Progenitor cell of endocrine pancreas (in vitro differentiated cells): ENCODE data around the gene KIF18B. TPM values are rescaled to one million over a fixed set of nuclear protein-coding genes. Genes with fewer than 3 reads are reported as not detected.
A peak's percentile ranks its signal among the peaks of the same experiment; 100 is the strongest.

Source experiments
- DNase-seq: peaks from one replicate; pipeline ENCODE4 v3.0.0; 2021; ENCODE audit warnings: low spot score; ENCODE audit not compliant: unreplicated experiment
- H3K27ac Mint-ChIP-seq: 2 replicates; pipeline ENCODE4 v1.8.0; 2021; ENCODE audit warnings: mild to moderate bottlenecking, moderate library complexity, mixed read lengths
- H3K27me3 Mint-ChIP-seq: 2 replicates; pipeline ENCODE4 v1.8.0; 2021; ENCODE audit warnings: mixed read lengths
- H3K36me3 Mint-ChIP-seq: 2 replicates; pipeline ENCODE4 v1.8.0; 2022; ENCODE audit warnings: mixed read lengths; ENCODE audit not compliant: insufficient read depth
- H3K4me1 Mint-ChIP-seq: 2 replicates; pipeline ENCODE4 v1.8.0; 2021; ENCODE audit warnings: low read depth, mixed read lengths
- H3K4me3 Mint-ChIP-seq: 2 replicates; pipeline ENCODE4 v1.8.0; 2021; ENCODE audit warnings: low read depth, mild to moderate bottlenecking, moderate library complexity, mixed read lengths
- H3K9me3 Mint-ChIP-seq: 2 replicates; pipeline ENCODE4 v1.8.0; 2021; ENCODE audit warnings: low read depth, mixed read lengths
- total RNA-seq: library from RNA; stranded (reverse); gene quantifications from 2 replicates; pipeline ENCODE4 v1.2.1, GENCODE V29; 2021
- TF ChIP-seq, protein P1 (sequence below): fragments of 200-600 bp; sonication (generic); IDR thresholded peaks from one replicate; pipeline ENCODE4 v1.5.0; 2021; ENCODE audit warnings: antibody characterized with exemption, mild to moderate bottlenecking; ENCODE audit not compliant: unreplicated experiment

The KIF18B gene
- total RNA-seq, 1 donor from 2014 or later: 27.7 TPM

- DNase-seq: no peak
- H3K36me3 Mint-ChIP-seq: no peaks in the 10 kb centered on the region
- TF ChIP-seq, protein P1, sequence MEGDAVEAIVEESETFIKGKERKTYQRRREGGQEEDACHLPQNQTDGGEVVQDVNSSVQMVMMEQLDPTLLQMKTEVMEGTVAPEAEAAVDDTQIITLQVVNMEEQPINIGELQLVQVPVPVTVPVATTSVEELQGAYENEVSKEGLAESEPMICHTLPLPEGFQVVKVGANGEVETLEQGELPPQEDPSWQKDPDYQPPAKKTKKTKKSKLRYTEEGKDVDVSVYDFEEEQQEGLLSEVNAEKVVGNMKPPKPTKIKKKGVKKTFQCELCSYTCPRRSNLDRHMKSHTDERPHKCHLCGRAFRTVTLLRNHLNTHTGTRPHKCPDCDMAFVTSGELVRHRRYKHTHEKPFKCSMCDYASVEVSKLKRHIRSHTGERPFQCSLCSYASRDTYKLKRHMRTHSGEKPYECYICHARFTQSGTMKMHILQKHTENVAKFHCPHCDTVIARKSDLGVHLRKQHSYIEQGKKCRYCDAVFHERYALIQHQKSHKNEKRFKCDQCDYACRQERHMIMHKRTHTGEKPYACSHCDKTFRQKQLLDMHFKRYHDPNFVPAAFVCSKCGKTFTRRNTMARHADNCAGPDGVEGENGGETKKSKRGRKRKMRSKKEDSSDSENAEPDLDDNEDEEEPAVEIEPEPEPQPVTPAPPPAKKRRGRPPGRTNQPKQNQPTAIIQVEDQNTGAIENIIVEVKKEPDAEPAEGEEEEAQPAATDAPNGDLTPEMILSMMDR: no peak
- H3K4me1 Mint-ChIP-seq: no peaks in the 10 kb centered on the region
- H3K27ac Mint-ChIP-seq: no peak overlapping the region
- peaks cover 32% of the 10 kb centered on the region for H3K27me3 Mint-ChIP-seq
- no peak overlapping the region for H3K4me3 Mint-ChIP-seq
- H3K9me3 Mint-ChIP-seq: no peaks in the 10 kb centered on the region
Measured at GRCh38 chr17:44906763-44907728, 40.5 kb downstream of the KIF18B start.

GRCh38 chr17:44906010-44906646 lies 41.4 kb downstream of the KIF18B start:
- Mint-ChIP-seq H3K9me3 (no peaks in the 10 kb centered on the region), H3K36me3 (no peaks in the 10 kb centered on the region), H3K27ac (peak overlapping the region; percentile 50), H3K27me3 (peaks cover 28% of the 10 kb centered on the region), H3K4me1 (no peaks in the 10 kb centered on the region), H3K4me3 (no peak overlapping the region)
- TF ChIP-seq, protein P1: no peak
- DNase-seq: no peak

DNA sequence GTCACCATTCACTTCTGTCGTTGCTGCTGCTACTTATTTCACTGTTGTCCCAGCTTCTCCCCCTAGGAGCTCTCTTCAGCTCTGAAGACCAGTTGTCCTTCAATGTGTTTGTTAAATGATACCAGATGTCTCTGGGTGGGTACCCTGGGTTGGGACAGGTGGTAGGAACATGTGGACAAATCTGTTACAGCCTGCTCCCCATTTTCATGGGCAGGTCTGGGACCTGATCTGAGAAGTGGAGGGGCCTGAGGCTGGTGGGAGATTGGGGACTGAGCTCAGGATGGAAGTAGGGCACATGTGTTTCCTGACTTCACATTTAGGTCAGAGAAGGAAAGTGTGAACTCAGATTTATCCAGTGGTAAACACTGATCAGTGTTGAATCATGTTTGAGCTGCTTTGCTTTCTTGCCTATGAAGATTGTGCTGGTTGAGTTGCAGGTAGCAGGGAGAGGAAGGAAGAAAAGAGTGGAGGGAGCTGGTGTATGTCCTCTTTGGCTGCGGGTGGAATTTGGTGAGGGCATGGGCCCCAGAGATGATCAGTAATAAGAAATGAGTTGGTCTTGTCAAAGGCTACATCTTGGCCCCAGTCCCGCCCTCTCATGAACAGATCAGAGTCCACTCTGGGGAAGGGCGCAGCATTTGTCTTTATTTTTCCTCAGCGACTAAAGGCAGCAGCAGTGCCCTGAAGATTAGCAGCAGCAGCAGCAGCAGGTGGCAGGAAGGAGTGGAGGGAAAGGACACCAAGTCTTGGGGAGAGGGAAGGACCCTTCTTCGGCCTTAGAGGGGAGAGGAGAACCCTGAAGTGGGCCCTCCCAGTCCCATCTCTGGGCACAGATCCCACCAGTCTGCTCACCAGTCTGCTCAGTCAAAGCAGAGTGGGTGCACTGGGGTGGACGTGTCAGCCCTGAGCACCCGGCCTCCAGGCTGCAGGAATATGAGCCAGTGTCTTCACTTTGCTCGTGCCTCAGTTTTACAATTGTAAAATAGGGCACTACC lies 42.3 kb downstream of the KIF18B start:
- Mint-ChIP-seq H3K9me3 (no peaks in the 10 kb centered on the region), H3K36me3 (no peaks in the 10 kb centered on the region), H3K27me3 (peaks cover 21% of the 10 kb centered on the region), H3K4me1 (no peaks in the 10 kb centered on the region), H3K4me3 (no peak overlapping the region), H3K27ac (no peak overlapping the region)
- no peak for DNase-seq
- TF ChIP-seq, protein P1: no peak

DNA sequence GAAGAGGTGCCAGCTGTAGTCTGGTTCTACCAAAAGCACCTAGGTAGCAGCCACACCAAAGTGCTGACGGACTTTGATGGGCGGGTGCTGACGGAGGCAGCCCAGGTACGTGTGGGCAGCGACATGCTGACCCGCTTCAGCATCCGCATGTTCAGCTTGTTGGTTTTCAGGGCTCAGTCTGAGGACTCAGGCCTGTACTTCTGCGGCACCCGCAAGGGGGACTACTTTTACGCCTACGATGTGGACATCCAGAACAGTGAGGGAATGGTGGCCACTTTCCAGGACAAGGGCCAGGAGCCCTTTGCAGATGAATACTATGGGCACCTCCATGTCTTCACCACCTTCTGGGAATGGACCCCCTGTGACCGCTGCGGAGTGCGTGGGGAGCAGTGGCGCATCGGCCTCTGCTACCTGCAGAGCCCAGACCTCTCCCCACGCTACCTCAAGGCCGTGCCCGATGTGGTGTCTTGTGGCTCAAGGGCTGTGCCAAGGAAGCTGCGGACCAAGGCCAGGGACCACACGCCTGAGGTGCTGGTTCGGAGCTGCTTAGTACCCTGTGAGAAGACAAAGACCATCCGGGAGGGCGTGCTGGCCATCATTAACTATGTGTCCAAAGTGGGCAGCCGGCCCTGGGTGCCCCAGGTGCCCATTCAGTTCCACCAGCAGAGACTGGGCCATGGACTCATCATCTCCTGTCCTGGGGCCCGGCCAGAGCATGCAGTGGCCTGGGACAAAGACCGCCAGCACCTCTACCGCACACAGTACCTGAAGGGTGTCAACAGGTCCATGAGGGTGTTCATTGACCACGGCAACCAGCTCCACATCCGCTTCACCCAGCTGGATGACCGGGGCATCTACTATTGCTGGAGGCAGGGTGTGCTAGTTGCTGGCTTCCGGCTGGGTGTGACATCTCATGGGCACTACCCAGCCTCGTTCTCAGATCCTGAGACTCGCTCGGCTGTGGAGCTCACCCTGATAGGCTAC lies 43.3 kb downstream of the KIF18B start:
- H3K27me3 Mint-ChIP-seq: peaks cover 17% of the 10 kb centered on the region
- no peak overlapping the region for H3K4me3 Mint-ChIP-seq
- H3K36me3 Mint-ChIP-seq: no peaks in the 10 kb centered on the region
- H3K4me1 Mint-ChIP-seq: peaks cover 5% of the 10 kb centered on the region
- DNase-seq: no peak
- no peak overlapping the region for H3K27ac Mint-ChIP-seq
- H3K9me3 Mint-ChIP-seq: no peaks in the 10 kb centered on the region
- TF ChIP-seq, protein P1: no peak
